GM23248 (cell line): ENCODE measurements around the gene LRRC59.

Experiments
- EZH2 ChIP-seq: fragments of 200-600 bp; sonication (generic); IDR thresholded peaks from 2 replicates; pipeline ENCODE4 v1.6.1; 2018; ENCODE audit warnings: antibody characterized with exemption, mild to moderate bottlenecking; ENCODE audit not compliant: insufficient read depth, poor library complexity, severe bottlenecking
- EZH2phosphoT487 ChIP-seq: fragments of 200-600 bp; sonication (generic); IDR thresholded peaks from 2 replicates; pipeline ENCODE4 v1.6.1; 2018; ENCODE audit warnings: antibody characterized with exemption, moderate library complexity, mild to moderate bottlenecking, low read depth; ENCODE audit not compliant: insufficient read depth

DNA sequence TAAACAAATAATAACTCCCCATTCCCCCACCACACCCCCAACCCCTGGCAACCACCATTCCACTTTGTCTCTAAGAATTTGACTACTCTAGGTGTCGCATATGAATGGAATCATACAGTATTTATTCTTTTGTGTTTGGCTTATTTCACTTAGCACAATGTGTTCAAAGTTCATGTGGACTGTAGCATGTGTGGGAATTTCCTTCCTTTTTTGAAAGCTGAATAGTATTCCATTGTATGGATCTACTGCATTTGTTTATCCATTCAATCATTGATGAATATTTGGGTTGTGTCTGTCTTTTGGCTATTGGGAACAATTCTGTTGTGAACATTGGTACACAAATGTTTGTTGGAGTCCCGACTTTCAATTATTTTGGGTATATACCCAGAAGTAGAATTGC, 25.4 kb upstream of the LRRC59 start:
- TF ChIP-seq EZH2 (no peak), EZH2phosphoT487 (no peak)
